ENCODE data around the gene YAF2. TPM values are rescaled to one million over a fixed set of nuclear protein-coding genes. Genes with fewer than 3 reads are reported as not detected.

Gene YAF2
- total RNA-seq, 1 donor from 2014 or later, result 35.4 TPM

GRCh38 chr12:42277396-42278127, 39.5 kb upstream of the YAF2 start:
- DNase-seq (ENCODE audit: low spot score), result no peak
- peaks cover 4% of the 10 kb centered on the region for H3K27me3 Mint-ChIP-seq (ENCODE audit: low read depth)
- H3K4me3 Mint-ChIP-seq (ENCODE audit: unreplicated experiment), result no peak overlapping the region
- TF ChIP-seq CTCF (IDR thresholded peaks at IDR 0.05), result no peak
- H3K9me3 Mint-ChIP-seq (ENCODE audit: low read depth), result peaks cover 6% of the 10 kb centered on the region
- no peak overlapping the region for H3K27ac Mint-ChIP-seq (ENCODE audit: unreplicated experiment)
- no peaks in the 10 kb centered on the region for H3K36me3 Mint-ChIP-seq (ENCODE audit: low read depth)
- no peaks in the 10 kb centered on the region for H3K4me1 Mint-ChIP-seq (ENCODE audit: low read depth)

- Mint-ChIP-seq H3K27me3 (ENCODE audit: low read depth) (peaks cover 5% of the 10 kb centered on the region), H3K9me3 (ENCODE audit: low read depth) (peaks cover 6% of the 10 kb centered on the region), H3K36me3 (ENCODE audit: low read depth) (no peaks in the 10 kb centered on the region), H3K4me3 (ENCODE audit: unreplicated experiment) (no peak overlapping the region), H3K4me1 (ENCODE audit: low read depth) (no peaks in the 10 kb centered on the region), H3K27ac (ENCODE audit: unreplicated experiment) (no peak overlapping the region)
- TF ChIP-seq CTCF (IDR thresholded peaks at IDR 0.05), result no peak
- no peak for DNase-seq (ENCODE audit: low spot score)
These were observed 37.5 kb upstream of the YAF2 start for GRCh38 chr12:42275499-42275898.

GRCh38 chr12:42273706-42274105, 35.7 kb upstream of the YAF2 start:
- no peak for DNase-seq (ENCODE audit: low spot score)
- H3K4me3 Mint-ChIP-seq (ENCODE audit: unreplicated experiment), result no peak overlapping the region
- no peak overlapping the region for H3K27ac Mint-ChIP-seq (ENCODE audit: unreplicated experiment)
- H3K4me1 Mint-ChIP-seq (ENCODE audit: low read depth), result no peaks in the 10 kb centered on the region
- no peaks in the 10 kb centered on the region for H3K36me3 Mint-ChIP-seq (ENCODE audit: low read depth)
- no peak for TF ChIP-seq CTCF (IDR thresholded peaks at IDR 0.05)
- H3K9me3 Mint-ChIP-seq (ENCODE audit: low read depth), result peaks cover 6% of the 10 kb centered on the region
- H3K27me3 Mint-ChIP-seq (ENCODE audit: low read depth), result peaks cover 5% of the 10 kb centered on the region

- no peak overlapping the region for H3K4me3 Mint-ChIP-seq (ENCODE audit: unreplicated experiment)
- no peaks in the 10 kb centered on the region for H3K4me1 Mint-ChIP-seq (ENCODE audit: low read depth)
- H3K27me3 Mint-ChIP-seq (ENCODE audit: low read depth), result peaks cover 2% of the 10 kb centered on the region
- TF ChIP-seq CTCF (IDR thresholded peaks at IDR 0.05), result no peak
- H3K36me3 Mint-ChIP-seq (ENCODE audit: low read depth), result no peaks in the 10 kb centered on the region
- peaks cover 6% of the 10 kb centered on the region for H3K9me3 Mint-ChIP-seq (ENCODE audit: low read depth)
- H3K27ac Mint-ChIP-seq (ENCODE audit: unreplicated experiment), result no peak overlapping the region
- no peak for DNase-seq (ENCODE audit: low spot score)
These were observed 32.5 kb upstream of the YAF2 start for GRCh38 chr12:42270596-42270995.

GRCh38 chr12:42267413-42268190, 29.6 kb upstream of the YAF2 start:
- no peak overlapping the region for H3K4me3 Mint-ChIP-seq (ENCODE audit: unreplicated experiment)

More at GRCh38 chr12:42267413-42268190, 29.6 kb upstream of the YAF2 start:
- no peaks in the 10 kb centered on the region for H3K36me3 Mint-ChIP-seq (ENCODE audit: low read depth)
- no peak for DNase-seq (ENCODE audit: low spot score)
- H3K4me1 Mint-ChIP-seq (ENCODE audit: low read depth), result peaks cover under 1% of the 10 kb centered on the region
- no peak for TF ChIP-seq CTCF (IDR thresholded peaks at IDR 0.05)
- no peak overlapping the region for H3K27ac Mint-ChIP-seq (ENCODE audit: unreplicated experiment)
- peaks cover under 1% of the 10 kb centered on the region for H3K9me3 Mint-ChIP-seq (ENCODE audit: low read depth)
- peaks cover 2% of the 10 kb centered on the region for H3K27me3 Mint-ChIP-seq (ENCODE audit: low read depth)
